ENCODE measurements around the gene NFATC3. TPM values are rescaled to one million over a fixed set of nuclear protein-coding genes. Genes with fewer than 3 reads are reported as not detected.
A peak's percentile ranks its signal among the peaks of the same experiment; 100 is the strongest.

NFATC3 gene
- total and polyA plus RNA-seq, 2 of the 8 experiments (the other 6 are each of a cell fraction or from before 2014, with no cell fraction given) = 17.6 to 34.5 TPM

GRCh38 chr16:68226116-68226515, 140.9 kb downstream of the NFATC3 start:
- Histone ChIP-seq H2BK15ac (ENCODE audit: low read length) (no peak overlapping the region), H3K18ac (ENCODE audit: extremely low read depth, low read length) (no peak overlapping the region), H3K79me1 (ENCODE audit: low read depth, low read length) (no peaks in the 10 kb centered on the region), H3K27ac (ENCODE audit: low read depth, low read length) (no peak overlapping the region), H3K23me2 (ENCODE audit: low read depth, low read length) (no peaks in the 10 kb centered on the region), H3K36me3 (ENCODE audit: control insufficient read depth in 2 of 4, insufficient read depth in 4 of 4, low read length in 3 of 4) (peaks cover 7 to 29% (median 14%) of the 10 kb centered on the region in 4 experiments), H3K79me2 (ENCODE audit: control insufficient read depth in 1 of 2, insufficient read depth in 2 of 2, low read length in 2 of 2) (no peaks in the 10 kb centered on the region), H3K4me1 (replicated peaks in 1 of 4; ENCODE audit: control insufficient read depth in 3 of 4, insufficient read depth in 4 of 4, low read length in 3 of 4) (peaks cover 0 to 2% (median 0%) of the 10 kb centered on the region in 4 experiments; a peak in 1 of 7 replicates), H3K9me3 (ENCODE audit: insufficient read depth in 2 of 2, low read depth in 1 of 2, low read length in 1 of 2) (no peaks in the 10 kb centered on the region), H4K91ac (replicated peaks; ENCODE audit: insufficient read length, low read length) (no peak overlapping the region), H2BK5ac (ENCODE audit: low read depth, low read length) (no peak overlapping the region), H2BK20ac (ENCODE audit: low read length) (no peak overlapping the region), H4K20me1 (replicated peaks in 1 of 2; ENCODE audit: control insufficient read depth in 1 of 2, insufficient read depth in 2 of 2, low read length in 2 of 2) (peaks cover 2 to 11% of the 10 kb centered on the region in 2 experiments), H4K5ac (ENCODE audit: insufficient read length, low read depth, low read length) (no peak overlapping the region), H3K56ac (replicated peaks; ENCODE audit: insufficient read length, low read depth, low read length) (no peak overlapping the region), H3K4ac (replicated peaks; ENCODE audit: insufficient read length, low read depth, low read length) (no peak overlapping the region), H2BK12ac (ENCODE audit: low read depth, low read length) (no peak overlapping the region), H3K27me3 (replicated peaks in 1 of 4; ENCODE audit: control insufficient read depth in 3 of 4, extremely low read depth in 1 of 4, insufficient read depth in 3 of 4, low read length in 3 of 4) (no peaks in the 10 kb centered on the region), H2AK5ac (ENCODE audit: low read depth, low read length) (no peak overlapping the region), H3K9ac (replicated peaks in 1 of 4; ENCODE audit: extremely low read depth in 1 of 4, low read depth in 3 of 4, low read length in 3 of 4) (no peak overlapping the region), H4K8ac (ENCODE audit: extremely low read depth, insufficient read depth, low read length) (peak overlapping the region; percentile 12; the same call in 1 of the 2 replicates), H2AFZ (ENCODE audit: low read length) (no peak overlapping the region), H3K4me2 (ENCODE audit: insufficient read depth in 1 of 2, low read depth in 2 of 2, low read length in 2 of 2) (no peak overlapping the region), H3K23ac (ENCODE audit: insufficient read length) (no peak overlapping the region), H3K4me3 (ENCODE audit: extremely low read depth in 1 of 4, insufficient read depth in 2 of 4, low read depth in 3 of 4, low read length in 4 of 4) (no peak overlapping the region), H2BK120ac (replicated peaks; ENCODE audit: low read depth, low read length) (no peak overlapping the region), H3K14ac (ENCODE audit: insufficient read length) (no peak overlapping the region)
- 89% methylated on average over 4 of the region's 4 CpGs; no CpG with 5 or more reads in 1 of the 2 experiments for WGBS, 2 experiments (ENCODE audit: extremely low coverage in 1 of 2, insufficient coverage in 1 of 2, insufficient read length in 1 of 2, insufficient replicate concordance in 2 of 2, low coverage in 1 of 2, low lambda C conversion rate in 2 of 2, missing lambda C conversion rate in 1 of 2)
- ChIA-PET POLR2A (ENCODE audit: partially characterized antibody) (interaction anchor here (0.7 to 1.5 kb wide), 2 partner anchors 9 to 10 kb away, joined by 4 read pairs; partner anchors contain the start of gene ESRP2), CTCF (ENCODE audit: partially characterized antibody) (interaction anchor here (1.3 kb wide), 1 partner anchor 10 kb away, joined by 3 read pairs; no protein-coding TSS in a partner anchor)
- no peak for DNase-seq (ENCODE audit: low read depth in 1 of 2, low spot score in 2 of 2)
- no peak for FAIRE-seq
- TF ChIP-seq JUND (IDR thresholded peaks at IDR 0.05; ENCODE audit: low read length) = no peak
- TF ChIP-seq TCF12 (IDR thresholded peaks at IDR 0.05; ENCODE audit: low read depth, low read length) = no peak
- TF ChIP-seq ZNF274 (IDR thresholded peaks at IDR 0.05; ENCODE audit: borderline replicate concordance, extremely low read depth, low read length) = no peak
- no peak for TF ChIP-seq HDAC2 (IDR thresholded peaks at IDR 0.05; ENCODE audit: borderline replicate concordance in 1 of 2, low read depth in 2 of 2, low read length in 2 of 2)
- TF ChIP-seq CHD1 (IDR thresholded peaks at IDR 0.05; ENCODE audit: low read depth, low read length) = no peak
- no peak for TF ChIP-seq FOSL1 (IDR thresholded peaks at IDR 0.05; ENCODE audit: insufficient read depth, low read depth, low read length)
- no peak for TF ChIP-seq CEBPB (IDR thresholded peaks at IDR 0.05; ENCODE audit: low read depth, low read length)
- no peak for TF ChIP-seq BCL11A (IDR thresholded peaks at IDR 0.05; ENCODE audit: low read depth in 2 of 2, low read length in 2 of 2)
- no peak for TF ChIP-seq ATF2 (IDR thresholded peaks at IDR 0.05; ENCODE audit: low read length)
- no peak for TF ChIP-seq RNF2 (IDR thresholded peaks at IDR 0.05; ENCODE audit: borderline replicate concordance, low read depth, low read length, missing control alignments, poor library complexity, severe bottlenecking)
- no peak for TF ChIP-seq CREB1 (IDR thresholded peaks at IDR 0.05)

All from H1 (cell line).